NCI-H2196 treated with DMSO at 0.1 percent for 48 hours (cell line): ENCODE data around the gene YIF1B.

Experiments used
- DNase-seq: peaks from one replicate; lab custom pipeline; 2025; ENCODE audit not compliant: unreplicated experiment; lab: John Stamatoyannopoulos, UW

The YIF1B gene

GRCh38 chr19:38335949-38336637, 20.3 kb upstream of the YIF1B start:
- DNase-seq: peak; percentile 98

- no peak for DNase-seq
Measured at GRCh38 chr19:38333245-38333644, 17.5 kb upstream of the YIF1B start.

GRCh38 chr19:38331728-38332127, 16.0 kb upstream of the YIF1B start:
- DNase-seq: no peak

- no peak for DNase-seq
Measured at GRCh38 chr19:38329651-38330050, 13.9 kb upstream of the YIF1B start.

GRCh38 chr19:38326591-38326990, 10.8 kb upstream of the YIF1B start:
- no peak for DNase-seq

GRCh38 chr19:38324431-38324830, 8.7 kb upstream of the YIF1B start:
- no peak for DNase-seq

- DNase-seq: no peak
Measured at GRCh38 chr19:38323291-38323690, 7.5 kb upstream of the YIF1B start.

- no peak for DNase-seq
Measured at GRCh38 chr19:38321646-38322196, 6.0 kb upstream of the YIF1B start.

- no peak for DNase-seq
Measured at GRCh38 chr19:38320969-38321339, 5.2 kb upstream of the YIF1B start.

GRCh38 chr19:38319421-38320258, 3.9 kb upstream of the YIF1B start, which contains the start of gene KCNK6:
Gene KCNK6, plus strand, starts transcription at chr19:38319845. Its CDS starts 106 bp downstream, at chr19:38319951.
- no peak for DNase-seq

GRCh38 chr19:38318660-38319059, 2.9 kb upstream of the YIF1B start:
- DNase-seq: no peak

- no peak for DNase-seq
Measured at GRCh38 chr19:38317104-38317612, 1.4 kb upstream of the YIF1B start.

- no peak for DNase-seq
Measured at GRCh38 chr19:38316477-38317067, 825 bp upstream of the YIF1B start.

- DNase-seq: no peak
Measured at GRCh38 chr19:38310986-38311385, 4.8 kb downstream of the YIF1B start.

- DNase-seq: no peak
Measured at GRCh38 chr19:38310279-38310670, 5.5 kb downstream of the YIF1B start.

- DNase-seq: no peak
Measured at GRCh38 chr19:38309615-38310278, 6.0 kb downstream of the YIF1B start.

- no peak for DNase-seq
Measured at GRCh38 chr19:38308926-38309614, 6.7 kb downstream of the YIF1B start.

GRCh38 chr19:38308006-38308766, 7.6 kb downstream of the YIF1B start:
- no peak for DNase-seq

GRCh38 chr19:38307597-38307996, 8.2 kb downstream of the YIF1B start:
- no peak for DNase-seq

- DNase-seq: no peak
Measured at GRCh38 chr19:38307076-38307475, 8.7 kb downstream of the YIF1B start.
